Liver (tissue), 3 donors: ENCODE measurements around the gene EFEMP2.

Experiments
- EGR1 ChIP-seq, 2 donors: IDR thresholded peaks; 2 replicates each; pipeline ENCODE4 v1.6.1; 2016 to 2018; ENCODE audit warnings: antibody characterized with exemption in 2 of 2, low read depth in 2 of 2
- GABPA ChIP-seq, 2 donors: IDR thresholded peaks in 1 of 2; conservative IDR thresholded peaks in 1 of 2; 2 replicates each; pipeline ENCODE4 v1.6.1; 2016; ENCODE audit warnings: antibody characterized with exemption in 2 of 2, mild to moderate bottlenecking in 1 of 2, moderate library complexity in 1 of 2
- HNF4G ChIP-seq: IDR thresholded peaks from 2 replicates; pipeline ENCODE4 v1.6.1; 2016; ENCODE audit warnings: antibody characterized with exemption
- RAD21 ChIP-seq, 2 donors: IDR thresholded peaks; 2 replicates each; pipeline ENCODE4 v1.6.1; 2016; ENCODE audit warnings: antibody characterized with exemption in 2 of 2, mild to moderate bottlenecking in 2 of 2
- RXRA ChIP-seq, 2 donors: IDR thresholded peaks; 2 replicates each; pipeline ENCODE4 v1.6.1; 2017 to 2018; ENCODE audit warnings: antibody characterized with exemption in 2 of 2, mild to moderate bottlenecking in 1 of 2
- TAF1 ChIP-seq: conservative IDR thresholded peaks from 2 replicates; pipeline ENCODE4 v1.6.1; 2016; ENCODE audit warnings: antibody characterized with exemption, mild to moderate bottlenecking
- YY1 ChIP-seq: IDR thresholded peaks from 2 replicates; pipeline ENCODE4 v1.6.1; 2016; ENCODE audit warnings: antibody characterized with exemption, mild to moderate bottlenecking
- TF ChIP-seq, protein P1 (sequence below): fragments of 150-350 bp; IDR thresholded peaks from 2 replicates; pipeline ENCODE4 v1.5.1; 2017; ENCODE audit warnings: improper control_type of control experiment, low read depth, low read length; ENCODE audit not compliant: missing input control
- TF ChIP-seq, protein P2 (sequence below): IDR thresholded peaks from 2 replicates; pipeline ENCODE4 v1.6.1; 2016; ENCODE audit warnings: antibody characterized with exemption
- TF ChIP-seq, protein P3 (sequence below): IDR thresholded peaks from 2 replicates; pipeline ENCODE4 v1.6.1; 2016; ENCODE audit warnings: antibody characterized with exemption
- TF ChIP-seq, protein P4 (sequence below): IDR thresholded peaks from 2 replicates; pipeline ENCODE4 v1.6.1; 2016; ENCODE audit warnings: antibody characterized with exemption, mild to moderate bottlenecking
- TF ChIP-seq, protein P5 (sequence below): IDR thresholded peaks from 2 replicates; pipeline ENCODE4 v1.6.1; 2016; ENCODE audit warnings: antibody characterized with exemption
- donor health status: healthy.
- donor health status: healthy.

DNA sequence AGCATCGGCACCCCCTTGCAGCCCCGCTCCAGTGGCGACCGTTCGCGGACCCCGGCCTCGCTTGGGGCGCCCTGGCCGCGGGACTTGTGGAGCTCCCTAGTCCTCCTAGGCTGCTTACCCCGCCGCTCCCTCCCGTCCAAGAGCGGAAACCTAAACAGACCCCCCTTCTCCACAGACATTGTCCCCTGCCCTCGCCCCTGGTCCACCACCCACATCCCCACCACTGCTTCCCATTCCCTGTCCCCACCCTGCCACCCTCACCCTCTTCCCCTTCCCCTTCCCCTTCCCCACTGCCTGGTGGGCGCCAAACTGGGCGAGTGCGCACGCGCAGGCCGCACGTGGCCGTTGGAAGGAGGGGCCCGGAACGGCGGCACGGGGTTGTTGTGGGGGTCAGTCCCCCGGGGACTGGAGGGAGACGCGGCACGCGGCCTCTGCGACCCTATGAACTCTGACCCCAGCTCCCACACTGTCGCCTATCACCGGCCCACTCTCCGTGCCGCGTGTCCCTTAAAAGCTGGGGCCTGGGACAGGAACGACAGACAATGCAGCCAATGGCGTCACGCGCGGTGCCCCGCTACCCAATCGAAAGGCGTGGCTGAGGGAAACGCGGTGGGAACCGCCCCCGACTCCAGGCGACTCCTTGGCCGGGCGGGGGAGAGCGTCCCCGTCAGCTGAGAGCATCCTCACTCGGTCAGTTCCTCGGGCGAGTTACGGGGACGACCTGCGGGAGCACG is 39.1 kb downstream of the EFEMP2 start, which contains the start of gene SNX32:
- TF ChIP-seq, protein P1, sequence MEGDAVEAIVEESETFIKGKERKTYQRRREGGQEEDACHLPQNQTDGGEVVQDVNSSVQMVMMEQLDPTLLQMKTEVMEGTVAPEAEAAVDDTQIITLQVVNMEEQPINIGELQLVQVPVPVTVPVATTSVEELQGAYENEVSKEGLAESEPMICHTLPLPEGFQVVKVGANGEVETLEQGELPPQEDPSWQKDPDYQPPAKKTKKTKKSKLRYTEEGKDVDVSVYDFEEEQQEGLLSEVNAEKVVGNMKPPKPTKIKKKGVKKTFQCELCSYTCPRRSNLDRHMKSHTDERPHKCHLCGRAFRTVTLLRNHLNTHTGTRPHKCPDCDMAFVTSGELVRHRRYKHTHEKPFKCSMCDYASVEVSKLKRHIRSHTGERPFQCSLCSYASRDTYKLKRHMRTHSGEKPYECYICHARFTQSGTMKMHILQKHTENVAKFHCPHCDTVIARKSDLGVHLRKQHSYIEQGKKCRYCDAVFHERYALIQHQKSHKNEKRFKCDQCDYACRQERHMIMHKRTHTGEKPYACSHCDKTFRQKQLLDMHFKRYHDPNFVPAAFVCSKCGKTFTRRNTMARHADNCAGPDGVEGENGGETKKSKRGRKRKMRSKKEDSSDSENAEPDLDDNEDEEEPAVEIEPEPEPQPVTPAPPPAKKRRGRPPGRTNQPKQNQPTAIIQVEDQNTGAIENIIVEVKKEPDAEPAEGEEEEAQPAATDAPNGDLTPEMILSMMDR, result no peak
- TF ChIP-seq, protein P2, sequence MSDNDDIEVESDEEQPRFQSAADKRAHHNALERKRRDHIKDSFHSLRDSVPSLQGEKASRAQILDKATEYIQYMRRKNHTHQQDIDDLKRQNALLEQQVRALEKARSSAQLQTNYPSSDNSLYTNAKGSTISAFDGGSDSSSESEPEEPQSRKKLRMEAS, result no peak
- TF ChIP-seq, protein P3, sequence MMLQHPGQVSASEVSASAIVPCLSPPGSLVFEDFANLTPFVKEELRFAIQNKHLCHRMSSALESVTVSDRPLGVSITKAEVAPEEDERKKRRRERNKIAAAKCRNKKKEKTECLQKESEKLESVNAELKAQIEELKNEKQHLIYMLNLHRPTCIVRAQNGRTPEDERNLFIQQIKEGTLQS, result no peak
- no peak for TF ChIP-seq TAF1
- TF ChIP-seq, protein P4, sequence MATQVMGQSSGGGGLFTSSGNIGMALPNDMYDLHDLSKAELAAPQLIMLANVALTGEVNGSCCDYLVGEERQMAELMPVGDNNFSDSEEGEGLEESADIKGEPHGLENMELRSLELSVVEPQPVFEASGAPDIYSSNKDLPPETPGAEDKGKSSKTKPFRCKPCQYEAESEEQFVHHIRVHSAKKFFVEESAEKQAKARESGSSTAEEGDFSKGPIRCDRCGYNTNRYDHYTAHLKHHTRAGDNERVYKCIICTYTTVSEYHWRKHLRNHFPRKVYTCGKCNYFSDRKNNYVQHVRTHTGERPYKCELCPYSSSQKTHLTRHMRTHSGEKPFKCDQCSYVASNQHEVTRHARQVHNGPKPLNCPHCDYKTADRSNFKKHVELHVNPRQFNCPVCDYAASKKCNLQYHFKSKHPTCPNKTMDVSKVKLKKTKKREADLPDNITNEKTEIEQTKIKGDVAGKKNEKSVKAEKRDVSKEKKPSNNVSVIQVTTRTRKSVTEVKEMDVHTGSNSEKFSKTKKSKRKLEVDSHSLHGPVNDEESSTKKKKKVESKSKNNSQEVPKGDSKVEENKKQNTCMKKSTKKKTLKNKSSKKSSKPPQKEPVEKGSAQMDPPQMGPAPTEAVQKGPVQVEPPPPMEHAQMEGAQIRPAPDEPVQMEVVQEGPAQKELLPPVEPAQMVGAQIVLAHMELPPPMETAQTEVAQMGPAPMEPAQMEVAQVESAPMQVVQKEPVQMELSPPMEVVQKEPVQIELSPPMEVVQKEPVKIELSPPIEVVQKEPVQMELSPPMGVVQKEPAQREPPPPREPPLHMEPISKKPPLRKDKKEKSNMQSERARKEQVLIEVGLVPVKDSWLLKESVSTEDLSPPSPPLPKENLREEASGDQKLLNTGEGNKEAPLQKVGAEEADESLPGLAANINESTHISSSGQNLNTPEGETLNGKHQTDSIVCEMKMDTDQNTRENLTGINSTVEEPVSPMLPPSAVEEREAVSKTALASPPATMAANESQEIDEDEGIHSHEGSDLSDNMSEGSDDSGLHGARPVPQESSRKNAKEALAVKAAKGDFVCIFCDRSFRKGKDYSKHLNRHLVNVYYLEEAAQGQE, result no peak
- TF ChIP-seq EGR1 (IDR thresholded peaks at IDR 0.05; ENCODE audit: low read depth in 2 of 2), result no peak
- no peak for TF ChIP-seq RAD21 (IDR thresholded peaks at IDR 0.05)
- TF ChIP-seq YY1, result no peak
- TF ChIP-seq HNF4G, result no peak
- no peak for TF ChIP-seq RXRA (IDR thresholded peaks at IDR 0.05)
- TF ChIP-seq, protein P5, sequence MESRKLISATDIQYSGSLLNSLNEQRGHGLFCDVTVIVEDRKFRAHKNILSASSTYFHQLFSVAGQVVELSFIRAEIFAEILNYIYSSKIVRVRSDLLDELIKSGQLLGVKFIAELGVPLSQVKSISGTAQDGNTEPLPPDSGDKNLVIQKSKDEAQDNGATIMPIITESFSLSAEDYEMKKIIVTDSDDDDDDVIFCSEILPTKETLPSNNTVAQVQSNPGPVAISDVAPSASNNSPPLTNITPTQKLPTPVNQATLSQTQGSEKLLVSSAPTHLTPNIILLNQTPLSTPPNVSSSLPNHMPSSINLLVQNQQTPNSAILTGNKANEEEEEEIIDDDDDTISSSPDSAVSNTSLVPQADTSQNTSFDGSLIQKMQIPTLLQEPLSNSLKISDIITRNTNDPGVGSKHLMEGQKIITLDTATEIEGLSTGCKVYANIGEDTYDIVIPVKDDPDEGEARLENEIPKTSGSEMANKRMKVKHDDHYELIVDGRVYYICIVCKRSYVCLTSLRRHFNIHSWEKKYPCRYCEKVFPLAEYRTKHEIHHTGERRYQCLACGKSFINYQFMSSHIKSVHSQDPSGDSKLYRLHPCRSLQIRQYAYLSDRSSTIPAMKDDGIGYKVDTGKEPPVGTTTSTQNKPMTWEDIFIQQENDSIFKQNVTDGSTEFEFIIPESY, result no peak
- no peak for TF ChIP-seq GABPA (IDR thresholded peaks at IDR 0.05 in 1 of 2, conservative IDR thresholded peaks at IDR 0.05 in 1 of 2)
